OCI-LY3 (cell line): ENCODE results near the gene MRPS5.

Source experiments
- EZH2phosphoT487 ChIP-seq: fragments of 200-600 bp; shearing (Covaris generic); IDR thresholded peaks from 2 replicates; pipeline ENCODE4 v1.6.1; 2018; ENCODE audit warnings: antibody characterized with exemption, mixed run types, low read depth
- TF ChIP-seq, protein P1 (sequence below): fragments of 200-600, 300-600 bp; sonication (generic); IDR thresholded peaks from 2 replicates; pipeline ENCODE4 v1.5.1; 2014; ENCODE audit warnings: antibody characterized with exemption, low read length, low read depth

GRCh38 chr2:95138702-95139101 is 17.1 kb upstream of the MRPS5 start:
- TF ChIP-seq, protein P1, sequence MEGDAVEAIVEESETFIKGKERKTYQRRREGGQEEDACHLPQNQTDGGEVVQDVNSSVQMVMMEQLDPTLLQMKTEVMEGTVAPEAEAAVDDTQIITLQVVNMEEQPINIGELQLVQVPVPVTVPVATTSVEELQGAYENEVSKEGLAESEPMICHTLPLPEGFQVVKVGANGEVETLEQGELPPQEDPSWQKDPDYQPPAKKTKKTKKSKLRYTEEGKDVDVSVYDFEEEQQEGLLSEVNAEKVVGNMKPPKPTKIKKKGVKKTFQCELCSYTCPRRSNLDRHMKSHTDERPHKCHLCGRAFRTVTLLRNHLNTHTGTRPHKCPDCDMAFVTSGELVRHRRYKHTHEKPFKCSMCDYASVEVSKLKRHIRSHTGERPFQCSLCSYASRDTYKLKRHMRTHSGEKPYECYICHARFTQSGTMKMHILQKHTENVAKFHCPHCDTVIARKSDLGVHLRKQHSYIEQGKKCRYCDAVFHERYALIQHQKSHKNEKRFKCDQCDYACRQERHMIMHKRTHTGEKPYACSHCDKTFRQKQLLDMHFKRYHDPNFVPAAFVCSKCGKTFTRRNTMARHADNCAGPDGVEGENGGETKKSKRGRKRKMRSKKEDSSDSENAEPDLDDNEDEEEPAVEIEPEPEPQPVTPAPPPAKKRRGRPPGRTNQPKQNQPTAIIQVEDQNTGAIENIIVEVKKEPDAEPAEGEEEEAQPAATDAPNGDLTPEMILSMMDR, result no peak
- no peak for TF ChIP-seq EZH2phosphoT487
